A673 (cell line): ENCODE data around the gene SHISAL1. TPM values are rescaled to one million over a fixed set of nuclear protein-coding genes. Genes with fewer than 3 reads are reported as not detected.

Experiments
- BruUV-seq: library from RNA; stranded (reverse); fragments of 400-500 nt; replicated peaks from 2 replicates; lab custom pipeline; 2021; lab: Mats Ljungman, UMichigan
- CTCF ChIA-PET: fragments of 300-600 bp; sonication (Branson Sonifier 250); formaldehyde crosslinking; loops from one replicate; lab custom pipeline; 2022; ENCODE audit warnings: antibody characterized with exemption; lab: Charles Lee
- POLR2A ChIA-PET: fragments of 300-600 bp; sonication (Branson Sonifier 250); formaldehyde crosslinking; loops from one replicate; lab custom pipeline; 2022; ENCODE audit warnings: antibody characterized with exemption; ENCODE audit not compliant: low non-redundant PET; lab: Charles Lee
- DNase-seq: peaks from one replicate; pipeline ENCODE4 v3.0.0-alpha.2; 2015; ENCODE audit warnings: low spot score
- H3K27ac ChIP-seq: fragments of 200-600 bp; sonication (generic); 2 replicates; pipeline ENCODE4 v1.5.1; 2016; ENCODE audit warnings: mixed run types, low read depth, mild to moderate bottlenecking, mixed read lengths, antibody characterized with exemption, low read length; ENCODE audit not compliant: poor library complexity, severe bottlenecking
- H3K27me3 ChIP-seq: fragments of 200-600 bp; sonication (generic); replicated peaks from 2 replicates; pipeline ENCODE4 v1.6.1; 2017; ENCODE audit warnings: mixed run types, low read depth, mild to moderate bottlenecking, mixed read lengths, antibody characterized with exemption, low read length; ENCODE audit not compliant: insufficient read depth, poor library complexity
- H3K36me3 ChIP-seq: fragments of 200-600 bp; sonication (generic); 2 replicates; pipeline ENCODE4 v1.6.1; 2016; ENCODE audit warnings: mixed run types, mild to moderate bottlenecking, mixed read lengths, antibody characterized with exemption, low read length; ENCODE audit not compliant: insufficient read depth, poor library complexity, severe bottlenecking
- H3K4me1 ChIP-seq: fragments of 200-600 bp; sonication (generic); 2 replicates; pipeline ENCODE4 v1.6.1; 2017; ENCODE audit warnings: mixed run types, mild to moderate bottlenecking, mixed read lengths, antibody characterized with exemption, low read length; ENCODE audit not compliant: insufficient read depth, poor library complexity, severe bottlenecking
- H3K4me3 ChIP-seq: fragments of 200-600 bp; sonication (generic); 2 replicates; pipeline ENCODE4 v1.5.1; 2016; ENCODE audit warnings: low read depth, mixed run types, mild to moderate bottlenecking, mixed read lengths, low read length; ENCODE audit not compliant: poor library complexity, severe bottlenecking
- H3K9me3 ChIP-seq: fragments of 200-600 bp; sonication (generic); 2 replicates; pipeline ENCODE4 v1.6.1; 2016; ENCODE audit warnings: mixed run types, low read depth, mild to moderate bottlenecking, mixed read lengths, antibody characterized with exemption, low read length; ENCODE audit not compliant: poor library complexity, severe bottlenecking
- EZH2 ChIP-seq: fragments of 200-600 bp; sonication (generic); IDR thresholded peaks from 2 replicates; pipeline ENCODE4 v1.6.1; 2017; ENCODE audit warnings: borderline replicate concordance, low read depth, mild to moderate bottlenecking, mixed read lengths, antibody characterized with exemption, low read length; ENCODE audit not compliant: poor library complexity, severe bottlenecking
- intact Hi-C: fragments of 100-400 bp; cut with micrococcal nuclease; formaldehyde crosslinking; loops from one replicate; pipeline ENCODE4 v1.10.0; 2022; ENCODE audit not compliant: unreplicated experiment
- total RNA-seq: library from RNA; stranded (reverse); gene quantifications from 2 replicates; pipeline ENCODE4 v1.2.3, GENCODE V29; 2021
- TF ChIP-seq, protein P1 (sequence below): fragments of 300-800, 200-600 bp; sonication (generic); conservative IDR thresholded peaks from 2 replicates; pipeline ENCODE4 v1.5.1; 2017; ENCODE audit warnings: low read depth, mild to moderate bottlenecking, antibody characterized with exemption, low read length, moderate library complexity, mixed read lengths

Gene SHISAL1
- total RNA-seq, 1 experiment from 2014 or later, result 1.8 TPM

GRCh38 chr22:44219101-44219870 is 93.5 kb downstream of the SHISAL1 start:
- H3K4me3 ChIP-seq, result no peak overlapping the region
- TF ChIP-seq EZH2, result no peak
- TF ChIP-seq, protein P1, sequence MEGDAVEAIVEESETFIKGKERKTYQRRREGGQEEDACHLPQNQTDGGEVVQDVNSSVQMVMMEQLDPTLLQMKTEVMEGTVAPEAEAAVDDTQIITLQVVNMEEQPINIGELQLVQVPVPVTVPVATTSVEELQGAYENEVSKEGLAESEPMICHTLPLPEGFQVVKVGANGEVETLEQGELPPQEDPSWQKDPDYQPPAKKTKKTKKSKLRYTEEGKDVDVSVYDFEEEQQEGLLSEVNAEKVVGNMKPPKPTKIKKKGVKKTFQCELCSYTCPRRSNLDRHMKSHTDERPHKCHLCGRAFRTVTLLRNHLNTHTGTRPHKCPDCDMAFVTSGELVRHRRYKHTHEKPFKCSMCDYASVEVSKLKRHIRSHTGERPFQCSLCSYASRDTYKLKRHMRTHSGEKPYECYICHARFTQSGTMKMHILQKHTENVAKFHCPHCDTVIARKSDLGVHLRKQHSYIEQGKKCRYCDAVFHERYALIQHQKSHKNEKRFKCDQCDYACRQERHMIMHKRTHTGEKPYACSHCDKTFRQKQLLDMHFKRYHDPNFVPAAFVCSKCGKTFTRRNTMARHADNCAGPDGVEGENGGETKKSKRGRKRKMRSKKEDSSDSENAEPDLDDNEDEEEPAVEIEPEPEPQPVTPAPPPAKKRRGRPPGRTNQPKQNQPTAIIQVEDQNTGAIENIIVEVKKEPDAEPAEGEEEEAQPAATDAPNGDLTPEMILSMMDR, result no peak
- no peak for DNase-seq
- H3K9me3 ChIP-seq, result no peaks in the 10 kb centered on the region
- ChIA-PET CTCF (no interaction called here), POLR2A (no interaction called here)
- no peak overlapping the region for H3K27ac ChIP-seq
- H3K4me1 ChIP-seq, result no peaks in the 10 kb centered on the region
- intact Hi-C loops, result no loop called here
- H3K27me3 ChIP-seq, result no peaks in the 10 kb centered on the region
- H3K36me3 ChIP-seq, result no peaks in the 10 kb centered on the region
- no TSS peak for BruUV-seq

- CTCF ChIA-PET, result no interaction called here
- H3K4me1 ChIP-seq, result no peaks in the 10 kb centered on the region
- H3K27me3 ChIP-seq, result no peaks in the 10 kb centered on the region
- intact Hi-C loops, result no loop called here
- TF ChIP-seq, protein P1, result no peak
- TF ChIP-seq EZH2, result no peak
- H3K36me3 ChIP-seq, result no peaks in the 10 kb centered on the region
- H3K4me3 ChIP-seq, result no peak overlapping the region
- POLR2A ChIA-PET, result no interaction called here
- DNase-seq, result no peak
- no TSS peak for BruUV-seq
- no peaks in the 10 kb centered on the region for H3K9me3 ChIP-seq
- no peak overlapping the region for H3K27ac ChIP-seq
These were observed 94.7 kb downstream of the SHISAL1 start for GRCh38 chr22:44218071-44218470.

- intact Hi-C loops, result no loop called here
- no peaks in the 10 kb centered on the region for H3K36me3 ChIP-seq
- TF ChIP-seq, protein P1, result no peak
- TF ChIP-seq EZH2, result no peak
- ChIA-PET CTCF (no interaction called here), POLR2A (no interaction called here)
- H3K27ac ChIP-seq, result no peak overlapping the region
- no peaks in the 10 kb centered on the region for H3K4me1 ChIP-seq
- DNase-seq, result no peak
- no peaks in the 10 kb centered on the region for H3K27me3 ChIP-seq
- H3K4me3 ChIP-seq, result no peak overlapping the region
- BruUV-seq, result no TSS peak
- no peaks in the 10 kb centered on the region for H3K9me3 ChIP-seq
These were observed 95.4 kb downstream of the SHISAL1 start for GRCh38 chr22:44217346-44217745.
